Stimulated activated CD4-positive, alpha-beta T cell treated with anti-CD3 and anti-CD28 coated beads, Interleukin-2, amount 100 ng/mL, for 4 hours (primary cell): ENCODE data around the gene OR6T1.

Experiments used
- DNase-seq: peaks from one replicate; pipeline ENCODE4 v3.0.0-alpha.2; 2020; ENCODE audit warnings: low read depth

Gene OR6T1

GRCh38 chr11:123943738-123944137 is at the start of gene OR6T1:
Gene OR6T1 (minus strand): TSS chr11:123943838. CDS start chr11:123943838, 0 bp downstream.
- DNase-seq = no peak

- DNase-seq = no peak
Measured at GRCh38 chr11:123979311-123979710, 35.7 kb upstream of the OR6T1 start.

- no peak for DNase-seq
Measured at GRCh38 chr11:123977731-123978347, 34.2 kb upstream of the OR6T1 start, which contains the start of gene OR10S1. Gene OR10S1 (minus strand): TSS chr11:123977781. CDS start chr11:123977664, 117 bp downstream.

- DNase-seq = no peak
Measured at GRCh38 chr11:123976770-123977560, 33.3 kb upstream of the OR6T1 start.

GRCh38 chr11:123973816-123974215 is 30.2 kb upstream of the OR6T1 start:
- DNase-seq = no peak

GRCh38 chr11:123956752-123957151 is 13.1 kb upstream of the OR6T1 start:
- no peak for DNase-seq

- DNase-seq = no peak
Measured at GRCh38 chr11:123945132-123945531, 1.5 kb upstream of the OR6T1 start.

- DNase-seq = no peak
Measured at GRCh38 chr11:123942413-123942812, 1.2 kb downstream of the OR6T1 start.

- DNase-seq = no peak
Measured at GRCh38 chr11:123939317-123939716, 4.3 kb downstream of the OR6T1 start, which contains the start of gene OR4D5. Gene OR4D5 (plus strand): TSS chr11:123939617. CDS start chr11:123939617, 0 bp downstream.

- no peak for DNase-seq
Measured at GRCh38 chr11:123924027-123924426, 19.6 kb downstream of the OR6T1 start.

GRCh38 chr11:123920943-123921342 is 22.7 kb downstream of the OR6T1 start:
- DNase-seq = no peak

- DNase-seq = no peak
Measured at GRCh38 chr11:123905826-123906225, 37.8 kb downstream of the OR6T1 start.

GRCh38 chr11:123904932-123905331 is 38.7 kb downstream of the OR6T1 start:
- no peak for DNase-seq

- DNase-seq = no peak
Measured at GRCh38 chr11:123903932-123904331, 39.7 kb downstream of the OR6T1 start.

GRCh38 chr11:123901867-123902266 is 41.8 kb downstream of the OR6T1 start, which contains the start of gene OR8D4:
Gene OR8D4 (plus strand): TSS chr11:123902167. CDS start chr11:123906432, 4,265 bp downstream.
- no peak for DNase-seq

- DNase-seq = no peak
Measured at GRCh38 chr11:123899792-123900191, 43.8 kb downstream of the OR6T1 start.
